DND-41 (cell line): Measurements from ENCODE around the gene TAS1R2.
"Not testable (repeated sequence)": the region's sequence is repeated elsewhere in the genome, so short reads cannot be mapped to it uniquely, and the experiment has no call there.

Experiments
- ATAC-seq: fragments of 200-7000 bp; cut with Tn5 transposase; 3 replicates; pipeline ENCODE4 v1.9.1; 2021; ENCODE audit warnings: low read depth; ENCODE audit not compliant: insufficient read depth
- DNase-seq: peaks from one replicate; pipeline ENCODE4 v3.0.0-alpha.2; 2020
- H2AFZ ChIP-seq: 2 replicates; pipeline ENCODE4 v1.6.0; 2012; ENCODE audit warnings: low read depth, low read length
- H3K27ac ChIP-seq: 2 replicates; pipeline ENCODE4 v1.5.1; 2012; ENCODE audit warnings: low read length, inconsistent platforms
- H3K27me3 ChIP-seq: fragments of 200-600 bp; sonication (generic); 2 replicates; pipeline ENCODE4 v1.6.0; 2012; ENCODE audit warnings: low read length, mild to moderate bottlenecking, inconsistent platforms; ENCODE audit not compliant: insufficient read depth, poor library complexity
- H3K36me3 ChIP-seq: 2 replicates; pipeline ENCODE4 v1.5.1; 2012; ENCODE audit warnings: low read length, inconsistent platforms; ENCODE audit not compliant: insufficient read depth
- H3K4me1 ChIP-seq: 2 replicates; pipeline ENCODE4 v1.5.1; 2012; ENCODE audit warnings: mild to moderate bottlenecking, low read length; ENCODE audit not compliant: insufficient read depth
- H3K4me2 ChIP-seq: 2 replicates; pipeline ENCODE4 v1.6.0; 2012; ENCODE audit warnings: mild to moderate bottlenecking, moderate library complexity, low read length, inconsistent platforms; ENCODE audit not compliant: insufficient read depth
- H3K4me3 ChIP-seq, 2 experiments: fragments of 200-600 bp in 1 of 2; shearing (Covaris generic) in 1 of 2; 2 replicates each; pipeline ENCODE4 v1.5.1; 2012 to 2016; ENCODE audit warnings: inconsistent platforms in 2 of 2, low read length in 2 of 2, mild to moderate bottlenecking in 2 of 2, low read depth in 1 of 2, moderate library complexity in 1 of 2
- H3K79me2 ChIP-seq: 2 replicates; pipeline ENCODE4 v1.6.0; 2012; ENCODE audit warnings: low read length, inconsistent platforms; ENCODE audit not compliant: insufficient read depth
- H3K9ac ChIP-seq: 2 replicates; pipeline ENCODE4 v1.6.0; 2012; ENCODE audit warnings: low read depth, mild to moderate bottlenecking, inconsistent platforms, low read length, moderate library complexity
- H3K9me3 ChIP-seq: 2 replicates; pipeline ENCODE4 v1.5.1; 2012; ENCODE audit warnings: low read length, moderate library complexity, mild to moderate bottlenecking, inconsistent platforms; ENCODE audit not compliant: insufficient read depth, severe bottlenecking
- H4K20me1 ChIP-seq: 2 replicates; pipeline ENCODE4 v1.6.0; 2012; ENCODE audit warnings: low read length; ENCODE audit not compliant: insufficient read depth
- EZH2 ChIP-seq: IDR thresholded peaks from 3 replicates; pipeline ENCODE4 v1.6.1; 2012; ENCODE audit warnings: borderline replicate concordance, low read depth, mild to moderate bottlenecking, moderate library complexity, low read length, inconsistent platforms; ENCODE audit not compliant: severe bottlenecking
- TF ChIP-seq, protein P1 (sequence below): IDR thresholded peaks from 2 replicates; pipeline ENCODE4 v1.5.1; 2012; ENCODE audit warnings: borderline replicate concordance, low read length, moderate library complexity, mild to moderate bottlenecking; ENCODE audit not compliant: poor library complexity, severe bottlenecking; ENCODE audit errors: extremely low read depth

TAS1R2 gene

GRCh38 chr1:18840145-18840544 is 19.3 kb downstream of the TAS1R2 start:
- no peak overlapping the region for H3K27ac ChIP-seq
- DNase-seq: no peak
- H3K79me2 ChIP-seq: no peaks in the 10 kb centered on the region
- H2AFZ ChIP-seq: no peak overlapping the region
- H3K9ac ChIP-seq: no peak overlapping the region
- ATAC-seq: no peak
- no peak overlapping the region for H3K4me2 ChIP-seq
- H3K4me3 ChIP-seq: no peak overlapping the region
- no peaks in the 10 kb centered on the region for H3K36me3 ChIP-seq
- no peak for TF ChIP-seq EZH2
- TF ChIP-seq, protein P1, sequence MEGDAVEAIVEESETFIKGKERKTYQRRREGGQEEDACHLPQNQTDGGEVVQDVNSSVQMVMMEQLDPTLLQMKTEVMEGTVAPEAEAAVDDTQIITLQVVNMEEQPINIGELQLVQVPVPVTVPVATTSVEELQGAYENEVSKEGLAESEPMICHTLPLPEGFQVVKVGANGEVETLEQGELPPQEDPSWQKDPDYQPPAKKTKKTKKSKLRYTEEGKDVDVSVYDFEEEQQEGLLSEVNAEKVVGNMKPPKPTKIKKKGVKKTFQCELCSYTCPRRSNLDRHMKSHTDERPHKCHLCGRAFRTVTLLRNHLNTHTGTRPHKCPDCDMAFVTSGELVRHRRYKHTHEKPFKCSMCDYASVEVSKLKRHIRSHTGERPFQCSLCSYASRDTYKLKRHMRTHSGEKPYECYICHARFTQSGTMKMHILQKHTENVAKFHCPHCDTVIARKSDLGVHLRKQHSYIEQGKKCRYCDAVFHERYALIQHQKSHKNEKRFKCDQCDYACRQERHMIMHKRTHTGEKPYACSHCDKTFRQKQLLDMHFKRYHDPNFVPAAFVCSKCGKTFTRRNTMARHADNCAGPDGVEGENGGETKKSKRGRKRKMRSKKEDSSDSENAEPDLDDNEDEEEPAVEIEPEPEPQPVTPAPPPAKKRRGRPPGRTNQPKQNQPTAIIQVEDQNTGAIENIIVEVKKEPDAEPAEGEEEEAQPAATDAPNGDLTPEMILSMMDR: no peak
- H4K20me1 ChIP-seq: no peaks in the 10 kb centered on the region; the same call in 1 of the 2 replicates
- H3K27me3 ChIP-seq: peaks cover 4% of the 10 kb centered on the region
- H3K9me3 ChIP-seq: no peaks in the 10 kb centered on the region
- H3K4me1 ChIP-seq: no peaks in the 10 kb centered on the region

DNA sequence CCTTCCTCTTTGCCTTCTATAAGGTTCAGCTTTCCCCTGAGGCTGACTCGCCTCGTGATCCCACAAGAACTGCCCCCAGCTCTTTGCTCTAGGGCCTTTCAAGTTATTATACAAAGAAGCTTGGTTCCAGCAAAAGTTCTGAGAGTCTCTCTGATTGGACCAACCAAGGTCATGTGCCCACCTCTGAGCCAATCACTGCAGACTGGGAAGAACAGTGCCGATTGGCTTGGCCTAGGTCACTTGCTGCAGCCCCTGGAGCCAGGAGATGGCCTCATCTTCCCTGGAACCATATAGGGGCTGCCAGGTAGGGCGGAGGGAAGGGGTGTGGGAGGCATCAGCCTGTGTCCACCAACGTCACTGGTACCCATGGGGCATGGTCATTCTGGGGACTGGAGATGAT is 22.8 kb downstream of the TAS1R2 start:
- TF ChIP-seq, protein P1: no peak
- no peak for TF ChIP-seq EZH2
- no peak overlapping the region for H2AFZ ChIP-seq
- no peak for ATAC-seq
- no peaks in the 10 kb centered on the region for H3K36me3 ChIP-seq
- H3K27me3 ChIP-seq: peaks cover 5% of the 10 kb centered on the region
- no peak overlapping the region for H3K9ac ChIP-seq
- no peak overlapping the region for H3K4me3 ChIP-seq
- no peaks in the 10 kb centered on the region; the same call in 1 of the 2 replicates for H4K20me1 ChIP-seq
- H3K9me3 ChIP-seq: no peaks in the 10 kb centered on the region
- DNase-seq: no peak
- no peaks in the 10 kb centered on the region for H3K79me2 ChIP-seq
- no peak overlapping the region for H3K27ac ChIP-seq
- H3K4me2 ChIP-seq: no peak overlapping the region
- H3K4me1 ChIP-seq: no peaks in the 10 kb centered on the region

- not testable (repeated sequence) for ATAC-seq, H3K27ac ChIP-seq
Observed at GRCh38 chr1:18832319-18832718, 27.1 kb downstream of the TAS1R2 start.

DNA sequence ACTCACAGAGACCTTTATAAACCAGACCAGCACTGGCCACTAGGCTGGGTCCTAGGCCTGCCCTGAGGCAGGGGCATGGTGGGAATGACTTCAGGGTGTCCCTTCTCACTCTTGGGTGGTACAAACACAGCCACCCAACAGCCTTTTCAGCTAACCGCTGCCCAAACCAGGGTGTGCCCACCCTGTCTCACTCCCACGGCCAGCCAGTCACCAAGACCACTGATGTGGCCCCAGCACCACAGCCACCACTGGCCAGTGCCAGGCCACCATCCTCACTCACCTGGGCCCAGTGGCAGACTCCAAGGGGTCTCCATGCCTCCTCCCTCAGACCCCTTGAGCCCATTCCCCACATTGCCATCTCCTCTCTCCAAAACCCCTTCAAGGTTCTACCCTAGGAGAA is 27.8 kb downstream of the TAS1R2 start:
- H3K9me3 ChIP-seq: no peaks in the 10 kb centered on the region
- H3K27me3 ChIP-seq: peaks cover 5% of the 10 kb centered on the region
- no peaks in the 10 kb centered on the region for H3K79me2 ChIP-seq
- H2AFZ ChIP-seq: no peak overlapping the region
- H4K20me1 ChIP-seq: no peaks in the 10 kb centered on the region; the same call in 1 of the 2 replicates
- no peak overlapping the region for H3K27ac ChIP-seq
- ATAC-seq (no peak), DNase-seq (no peak)
- no peak overlapping the region for H3K9ac ChIP-seq
- no peaks in the 10 kb centered on the region for H3K4me1 ChIP-seq
- no peaks in the 10 kb centered on the region for H3K36me3 ChIP-seq
- no peak overlapping the region for H3K4me2 ChIP-seq
- TF ChIP-seq, protein P1: no peak
- TF ChIP-seq EZH2: no peak
- H3K4me3 ChIP-seq: no peak overlapping the region

More at GRCh38 chr1:18832319-18832718, 27.1 kb downstream of the TAS1R2 start:
- not testable (repeated sequence) for H3K79me2 ChIP-seq, H3K9ac ChIP-seq, H4K20me1 ChIP-seq, DNase-seq, H3K27me3 ChIP-seq, H3K4me2 ChIP-seq, H3K36me3 ChIP-seq, H2AFZ ChIP-seq, H3K9me3 ChIP-seq, H3K4me3 ChIP-seq, H3K4me1 ChIP-seq
